Vein endothelial cell (primary cell): ENCODE data around the gene CT83. TPM values are rescaled to one million over a fixed set of nuclear protein-coding genes. Genes with fewer than 3 reads are reported as not detected.

ENCODE experiments used
- total RNA-seq: library from RNA; depleted of rRNA; stranded (reverse); fragments of >200 nt; gene quantifications from 2 replicates; pipeline ENCODE4 v1.2.3, GENCODE V29; 2012

Gene CT83
- total RNA-seq: not detected in 2 replicates

DNA sequence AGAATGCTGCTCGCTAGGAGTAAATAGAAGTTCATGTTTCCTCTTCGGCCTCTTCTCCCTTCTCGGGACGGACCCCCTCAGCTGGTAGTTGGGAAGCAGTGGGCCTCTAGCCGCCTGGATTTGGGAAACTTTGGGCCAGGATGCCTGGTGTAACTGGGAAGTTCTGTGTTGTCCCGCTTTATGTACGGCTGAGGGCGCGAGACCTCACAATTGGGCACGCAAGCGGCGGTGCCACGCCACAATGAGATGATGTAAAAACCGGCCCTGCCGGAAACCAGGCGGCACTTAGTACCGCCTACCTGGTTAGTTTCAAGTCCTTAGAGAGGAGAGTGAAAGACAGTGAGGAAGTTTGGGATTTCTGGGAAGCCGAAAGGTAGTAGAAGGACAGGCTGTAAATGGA lies at the start of gene CT83:
Gene CT83, minus strand, starts transcription at position 155 of the 400 bp plus-strand sequence. Its CDS starts 120 bp downstream, at position 35.

DNA sequence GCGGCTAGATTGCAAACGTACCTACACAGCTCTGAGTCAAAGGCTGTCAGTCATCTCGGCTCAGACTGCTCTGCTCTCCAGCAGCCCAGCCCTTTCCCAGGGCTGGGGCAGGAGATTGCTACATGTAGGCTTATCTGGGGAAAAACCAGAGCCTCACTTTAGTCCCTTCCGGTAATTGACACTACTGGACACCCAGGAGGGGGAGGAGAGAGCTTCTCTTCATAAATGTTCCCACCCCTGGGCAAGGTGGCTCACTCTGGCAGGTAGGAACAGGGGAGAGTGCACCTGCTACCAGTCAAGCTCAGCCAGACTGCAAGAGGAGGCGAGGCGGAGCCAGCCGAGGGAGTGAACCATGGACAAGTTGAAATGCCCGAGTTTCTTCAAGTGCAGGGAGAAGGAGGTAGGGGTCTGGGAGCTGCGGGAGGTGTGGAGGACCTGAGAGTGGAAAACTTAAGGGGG lies 26.4 kb downstream of the CT83 start, which contains the start of gene SLC6A14:
Gene SLC6A14, plus strand, starts transcription at position 249 of the 459 bp plus-strand sequence. Its CDS starts 104 bp downstream, at position 353.

Other genes starting within 250 kb of the CT83 start
- gene SLC6A14, start 26.4 kb downstream of the CT83 start, total RNA-seq: not detected in 2 replicates